Measurements from ENCODE around the gene SUGP2.

GRCh38 chr19:19071897-19072296 is 38.6 kb upstream of the SUGP2 start:
- TF ChIP-seq CTCF (IDR thresholded peaks at IDR 0.05): no peak
- TF ChIP-seq EP300 (IDR thresholded peaks at IDR 0.05): no peak
- TF ChIP-seq POLR2A (IDR thresholded peaks at IDR 0.05): no peak

Data from upper lobe of left lung (tissue), 4 donors.